ENCODE results near the gene PSMG3. TPM values are rescaled to one million over a fixed set of nuclear protein-coding genes. Genes with fewer than 3 reads are reported as not detected.

Gene PSMG3
- total and polyA plus RNA-seq, 2 experiments from 2014 or later, result 32.7 to 41.2 TPM

GRCh38 chr7:1532456-1533254, 37.2 kb downstream of the PSMG3 start:
- peak in 1 of 2 donors; percentile 86 for DNase-seq (ENCODE audit: low read depth in 1 of 2, low spot score in 1 of 2)
- no peaks in the 10 kb centered on the region for H3K27me3 ChIP-seq
- TF ChIP-seq, protein P1, sequence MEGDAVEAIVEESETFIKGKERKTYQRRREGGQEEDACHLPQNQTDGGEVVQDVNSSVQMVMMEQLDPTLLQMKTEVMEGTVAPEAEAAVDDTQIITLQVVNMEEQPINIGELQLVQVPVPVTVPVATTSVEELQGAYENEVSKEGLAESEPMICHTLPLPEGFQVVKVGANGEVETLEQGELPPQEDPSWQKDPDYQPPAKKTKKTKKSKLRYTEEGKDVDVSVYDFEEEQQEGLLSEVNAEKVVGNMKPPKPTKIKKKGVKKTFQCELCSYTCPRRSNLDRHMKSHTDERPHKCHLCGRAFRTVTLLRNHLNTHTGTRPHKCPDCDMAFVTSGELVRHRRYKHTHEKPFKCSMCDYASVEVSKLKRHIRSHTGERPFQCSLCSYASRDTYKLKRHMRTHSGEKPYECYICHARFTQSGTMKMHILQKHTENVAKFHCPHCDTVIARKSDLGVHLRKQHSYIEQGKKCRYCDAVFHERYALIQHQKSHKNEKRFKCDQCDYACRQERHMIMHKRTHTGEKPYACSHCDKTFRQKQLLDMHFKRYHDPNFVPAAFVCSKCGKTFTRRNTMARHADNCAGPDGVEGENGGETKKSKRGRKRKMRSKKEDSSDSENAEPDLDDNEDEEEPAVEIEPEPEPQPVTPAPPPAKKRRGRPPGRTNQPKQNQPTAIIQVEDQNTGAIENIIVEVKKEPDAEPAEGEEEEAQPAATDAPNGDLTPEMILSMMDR (IDR thresholded peaks at IDR 0.05; ENCODE audit: low read depth, low read length), result no peak
- H3K36me3 ChIP-seq, result no peaks in the 10 kb centered on the region
- no peak overlapping the region for H3K4me3 ChIP-seq
- peak overlapping the region; percentile 39 for H3K27ac ChIP-seq
- no peaks in the 10 kb centered on the region for H3K9me3 ChIP-seq (ENCODE audit: low read depth)
- H3K4me1 ChIP-seq (ENCODE audit: low read depth), result peaks cover 12% of the 10 kb centered on the region

DNA sequence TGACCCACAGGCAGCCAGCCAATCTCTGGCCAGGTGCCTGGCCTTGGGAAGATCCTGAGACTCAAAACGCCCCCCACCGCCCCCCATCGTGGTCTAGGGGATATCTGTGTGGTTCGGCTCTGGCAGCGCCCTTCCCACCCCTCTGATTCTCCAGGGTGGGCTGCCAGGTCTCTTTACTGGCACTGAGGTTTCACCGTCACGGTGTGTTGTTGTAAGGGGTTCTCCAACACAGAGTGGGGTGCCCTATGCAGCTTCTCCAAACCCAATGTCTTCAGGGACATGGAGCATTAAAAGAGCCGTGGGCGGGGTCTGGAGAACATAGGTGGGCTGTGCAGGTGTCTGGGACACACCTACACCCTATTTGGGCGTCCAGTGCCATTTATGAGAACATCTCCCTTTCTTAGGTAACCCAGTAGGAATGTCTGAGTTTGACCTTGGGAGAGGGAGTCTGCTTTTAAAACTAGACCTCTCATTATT, 37.8 kb downstream of the PSMG3 start:
- peaks cover under 1% of the 10 kb centered on the region for H3K27me3 ChIP-seq
- H3K9me3 ChIP-seq (ENCODE audit: low read depth), result no peaks in the 10 kb centered on the region
- no peak for DNase-seq (ENCODE audit: low read depth in 1 of 2, low spot score in 1 of 2)
- H3K27ac ChIP-seq, result no peak overlapping the region
- TF ChIP-seq, protein P1 (IDR thresholded peaks at IDR 0.05; ENCODE audit: low read depth, low read length), result no peak
- H3K4me3 ChIP-seq, result no peak overlapping the region
- peaks cover 8% of the 10 kb centered on the region for H3K4me1 ChIP-seq (ENCODE audit: low read depth)
- no peaks in the 10 kb centered on the region for H3K36me3 ChIP-seq

- Histone ChIP-seq H3K4me1 (ENCODE audit: low read depth) (peaks cover 2% of the 10 kb centered on the region), H3K27me3 (peaks cover 6% of the 10 kb centered on the region), H3K36me3 (no peaks in the 10 kb centered on the region), H3K9me3 (ENCODE audit: low read depth) (no peaks in the 10 kb centered on the region), H3K27ac (no peak overlapping the region), H3K4me3 (peak overlapping the region; percentile 26)
- DNase-seq (ENCODE audit: low read depth in 1 of 2, low spot score in 1 of 2), result peak in 1 of 2 donors; percentile 42
- TF ChIP-seq, protein P1 (IDR thresholded peaks at IDR 0.05; ENCODE audit: low read depth, low read length), result no peak
Observed at GRCh38 chr7:1531263-1531978, 38.4 kb downstream of the PSMG3 start.

- peaks cover 7% of the 10 kb centered on the region for H3K27me3 ChIP-seq
- no peaks in the 10 kb centered on the region for H3K4me1 ChIP-seq (ENCODE audit: low read depth)
- no peak overlapping the region for H3K27ac ChIP-seq
- peak overlapping the region; percentile 26 for H3K4me3 ChIP-seq
- H3K9me3 ChIP-seq (ENCODE audit: low read depth), result no peaks in the 10 kb centered on the region
- TF ChIP-seq, protein P1 (IDR thresholded peaks at IDR 0.05; ENCODE audit: low read depth, low read length), result no peak
- no peak for DNase-seq (ENCODE audit: low read depth in 1 of 2, low spot score in 1 of 2)
- no peaks in the 10 kb centered on the region for H3K36me3 ChIP-seq
Observed at GRCh38 chr7:1530946-1531262, 38.9 kb downstream of the PSMG3 start.

- H3K4me3 ChIP-seq, result no peak overlapping the region
- H3K27me3 ChIP-seq, result peaks cover 7% of the 10 kb centered on the region
- DNase-seq (ENCODE audit: low read depth in 1 of 2, low spot score in 1 of 2), result no peak
- H3K9me3 ChIP-seq (ENCODE audit: low read depth), result no peaks in the 10 kb centered on the region
- H3K4me1 ChIP-seq (ENCODE audit: low read depth), result no peaks in the 10 kb centered on the region
- H3K27ac ChIP-seq, result no peak overlapping the region
- TF ChIP-seq, protein P1 (IDR thresholded peaks at IDR 0.05; ENCODE audit: low read depth, low read length), result no peak
- H3K36me3 ChIP-seq, result no peaks in the 10 kb centered on the region
Observed at GRCh38 chr7:1529383-1530116, 40.3 kb downstream of the PSMG3 start.

All from cardiac muscle cell (in vitro differentiated cells and primary cell).